Measurements from ENCODE around the gene CHEK2.
"Not testable (repeated sequence)": the region's sequence is repeated elsewhere in the genome, so short reads cannot be mapped to it uniquely, and the experiment has no call there.

Gene CHEK2

DNA sequence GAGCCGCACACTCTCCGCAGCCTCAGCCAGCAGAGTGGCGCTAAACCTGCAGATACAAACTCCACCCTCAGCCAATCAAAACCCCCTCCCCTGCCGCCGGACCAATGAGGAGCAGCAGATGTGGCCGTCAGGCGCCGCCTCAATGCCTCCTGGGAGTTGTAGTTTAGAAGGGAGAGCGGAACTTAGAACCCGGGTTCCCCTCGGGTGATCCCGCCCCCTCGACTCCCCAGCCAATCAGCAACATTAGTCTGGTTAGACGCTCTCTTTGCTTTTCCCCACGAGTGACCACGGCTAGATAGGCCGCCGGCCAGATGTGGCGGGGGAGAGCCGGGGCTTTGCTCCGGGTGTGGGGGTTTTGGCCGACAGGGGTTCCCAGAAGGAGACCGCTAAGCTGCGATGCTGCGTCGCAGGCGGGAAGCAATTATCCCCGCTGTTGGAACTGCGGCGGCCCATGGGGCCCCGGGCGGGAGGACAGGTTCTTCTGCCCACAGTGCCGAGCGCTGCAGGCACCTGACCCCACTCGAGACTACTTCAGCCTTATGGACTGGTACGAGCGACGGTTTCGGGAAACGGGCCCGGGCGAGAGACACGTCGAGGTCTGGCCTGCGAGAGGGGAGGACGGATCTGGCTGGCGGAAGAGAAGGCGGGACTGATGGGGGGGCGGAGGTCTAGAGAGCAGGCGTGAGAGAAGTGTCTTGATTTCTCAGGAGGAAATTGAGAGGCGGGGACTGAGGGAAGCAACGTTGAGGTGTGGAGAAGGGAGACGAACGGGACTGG is at the start of gene CHEK2, which contains the start of gene HSCB:
Gene CHEK2, minus strand, starts transcription at position 36 of the 777 bp plus-strand sequence. CDS start 7,099 bp downstream, outside the sequence.
Gene HSCB, plus strand, starts transcription at position 255 of the 777 bp plus-strand sequence. Its CDS starts 57 bp downstream, at position 312.
- peak; percentile 98 for DNase-seq

DNA sequence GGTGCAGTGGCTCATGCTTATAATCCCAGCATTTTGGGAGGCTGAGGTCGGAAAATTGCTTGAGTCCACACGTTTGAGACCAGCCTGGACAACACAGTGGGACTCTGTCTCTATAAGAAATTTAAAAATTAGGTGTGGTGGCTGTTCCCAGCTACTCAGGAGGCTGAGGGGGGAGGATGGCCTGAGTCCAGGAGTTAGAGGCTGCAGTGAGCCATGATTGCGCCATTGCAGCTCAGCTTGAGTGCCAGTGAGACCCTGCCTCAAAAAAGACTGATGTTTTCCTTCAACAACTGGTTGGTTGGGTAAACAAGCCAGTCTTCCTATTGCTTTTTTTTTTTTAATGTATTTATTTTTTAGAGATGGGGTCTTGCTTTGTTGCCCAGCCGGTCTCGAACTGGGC is 49.5 kb upstream of the CHEK2 start:
- no peak for DNase-seq

DNA sequence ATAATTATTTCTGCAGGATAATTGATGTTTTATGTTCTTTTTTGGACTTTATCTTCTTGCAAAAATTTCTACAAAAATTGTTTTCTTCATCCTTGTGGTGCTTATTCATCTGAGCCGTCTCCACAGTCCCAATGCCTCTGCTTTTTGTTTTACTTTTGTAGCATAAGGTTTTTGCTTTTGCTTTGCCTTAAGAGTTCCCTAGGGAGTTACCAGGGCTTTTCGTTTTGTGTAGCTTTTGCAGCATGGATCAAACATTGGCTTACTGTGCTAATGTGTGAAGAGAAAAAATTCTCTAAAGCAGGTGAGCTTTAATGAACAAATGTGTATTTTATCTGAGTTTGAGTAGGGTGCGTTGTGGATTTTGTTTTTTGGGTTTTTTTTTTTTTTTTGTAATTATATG is 47.0 kb upstream of the CHEK2 start:
- no peak for DNase-seq

DNA sequence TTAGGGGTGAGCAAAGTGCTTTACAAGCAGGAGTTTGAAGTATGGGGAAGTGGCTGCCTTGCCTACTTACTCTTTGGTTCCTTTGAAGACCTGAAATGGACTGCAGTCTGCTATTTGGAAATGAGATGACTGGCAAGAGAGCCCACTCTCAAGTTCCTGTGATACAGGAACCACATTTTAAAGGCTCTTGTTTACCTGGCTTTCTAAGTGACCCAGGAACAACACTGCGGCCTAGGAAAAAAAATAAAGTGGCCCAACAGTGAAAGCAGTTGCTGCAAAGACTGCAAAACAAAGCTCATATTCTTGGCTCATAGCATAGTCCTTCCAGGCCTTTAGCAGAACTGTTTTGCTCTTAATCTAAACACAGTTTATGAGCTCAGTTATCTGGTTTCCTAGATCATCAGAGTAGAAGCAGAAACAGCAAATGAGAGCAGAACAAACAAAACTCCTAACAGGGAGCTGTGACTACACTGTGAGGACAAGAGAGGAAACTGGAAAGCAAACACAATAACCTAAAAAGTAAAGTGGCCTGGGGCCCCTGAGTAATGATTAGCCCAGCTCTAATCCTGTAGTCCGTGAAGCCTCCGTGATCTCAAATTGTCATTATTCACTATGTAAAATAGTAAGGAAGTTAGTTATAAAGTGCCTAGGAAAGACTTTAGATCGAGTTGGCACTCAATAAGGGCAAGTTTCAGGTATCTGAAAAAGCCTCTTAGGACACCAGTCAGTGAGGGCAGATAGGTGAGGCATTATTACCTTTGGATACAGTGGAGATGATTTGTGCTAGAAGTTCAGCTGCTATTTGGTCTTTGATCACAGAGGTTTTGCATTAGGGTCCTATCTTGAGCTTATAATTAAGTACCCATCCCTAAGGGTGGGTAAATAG is 42.4 kb upstream of the CHEK2 start:
- no peak for DNase-seq

DNA sequence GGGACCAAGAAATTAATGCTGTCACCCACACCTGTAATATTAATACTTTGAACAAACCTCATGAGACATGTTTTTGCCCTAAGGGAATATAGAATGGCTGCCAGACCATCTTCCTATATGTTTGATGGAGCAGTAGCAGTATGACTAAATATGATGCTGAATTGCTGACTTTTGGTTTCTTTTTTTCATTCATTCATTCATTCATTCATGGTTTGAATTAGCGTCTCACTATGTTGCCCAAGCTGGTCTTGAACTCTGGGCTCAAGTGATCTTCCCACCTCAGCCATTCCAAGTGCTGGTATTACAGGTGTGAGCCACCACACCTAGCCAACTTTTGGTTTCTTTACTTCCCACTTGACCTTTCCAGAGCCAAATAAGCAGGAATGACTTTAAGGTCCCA is 38.7 kb upstream of the CHEK2 start:
- no peak for DNase-seq

DNA sequence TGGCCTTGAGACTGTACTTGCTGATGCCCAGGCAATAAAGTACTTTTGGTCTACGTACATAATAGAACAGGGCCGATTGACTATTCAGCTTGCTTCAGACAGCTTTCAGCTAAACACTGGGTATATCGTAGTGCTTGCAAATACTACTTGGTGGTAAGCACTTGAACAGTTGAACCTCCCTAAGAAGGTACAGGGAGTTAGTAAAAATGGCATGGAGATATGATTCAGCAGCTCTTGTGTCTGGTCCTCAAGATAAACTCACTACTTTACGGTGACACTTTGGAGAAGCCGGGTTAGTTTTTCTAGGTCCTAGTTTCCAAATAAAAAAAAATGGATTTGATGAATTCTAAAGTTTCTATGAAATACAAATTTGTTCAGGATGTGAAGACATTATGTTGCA is 38.2 kb upstream of the CHEK2 start:
- no peak for DNase-seq

DNA sequence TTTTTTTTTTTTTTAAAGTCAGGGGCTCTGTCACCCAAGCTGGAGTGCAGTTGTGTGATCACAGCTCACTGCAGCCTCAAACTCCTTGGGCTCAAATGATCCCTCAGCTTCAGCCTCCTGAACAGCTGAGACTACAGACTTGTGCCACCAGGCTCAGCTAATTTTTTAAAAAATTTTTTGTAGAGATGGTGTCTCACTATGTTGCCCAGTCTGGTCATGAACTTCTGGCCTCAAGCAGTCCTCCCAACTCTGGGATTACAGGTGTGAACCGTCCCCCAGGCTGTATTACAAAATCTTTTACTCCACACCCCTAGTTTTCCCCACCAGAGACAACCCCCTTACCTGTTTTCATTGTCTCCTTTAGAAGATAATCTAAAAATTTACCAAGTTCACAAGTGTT is 32.8 kb upstream of the CHEK2 start:
- no peak for DNase-seq

DNA sequence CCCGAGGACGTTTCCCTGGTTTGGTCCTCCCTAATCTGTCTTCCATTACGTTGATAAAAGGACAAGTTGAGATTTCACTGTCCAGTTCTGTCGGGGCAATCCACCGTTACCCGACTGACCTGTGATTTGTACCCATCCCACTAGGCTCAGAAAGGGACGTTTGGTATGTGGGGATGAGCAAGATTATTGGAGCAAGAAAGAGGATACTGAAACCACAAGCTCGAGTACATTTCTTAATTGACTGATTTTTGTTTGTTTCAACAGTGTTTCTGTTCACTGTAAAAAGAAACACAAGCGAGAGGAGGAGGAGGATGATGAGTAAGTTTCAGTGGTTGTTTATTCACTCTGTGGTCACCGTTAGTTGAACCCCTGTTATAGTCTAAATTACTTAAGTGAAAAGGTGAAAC is 31.8 kb upstream of the CHEK2 start:
- DNase-seq: no peak

DNA sequence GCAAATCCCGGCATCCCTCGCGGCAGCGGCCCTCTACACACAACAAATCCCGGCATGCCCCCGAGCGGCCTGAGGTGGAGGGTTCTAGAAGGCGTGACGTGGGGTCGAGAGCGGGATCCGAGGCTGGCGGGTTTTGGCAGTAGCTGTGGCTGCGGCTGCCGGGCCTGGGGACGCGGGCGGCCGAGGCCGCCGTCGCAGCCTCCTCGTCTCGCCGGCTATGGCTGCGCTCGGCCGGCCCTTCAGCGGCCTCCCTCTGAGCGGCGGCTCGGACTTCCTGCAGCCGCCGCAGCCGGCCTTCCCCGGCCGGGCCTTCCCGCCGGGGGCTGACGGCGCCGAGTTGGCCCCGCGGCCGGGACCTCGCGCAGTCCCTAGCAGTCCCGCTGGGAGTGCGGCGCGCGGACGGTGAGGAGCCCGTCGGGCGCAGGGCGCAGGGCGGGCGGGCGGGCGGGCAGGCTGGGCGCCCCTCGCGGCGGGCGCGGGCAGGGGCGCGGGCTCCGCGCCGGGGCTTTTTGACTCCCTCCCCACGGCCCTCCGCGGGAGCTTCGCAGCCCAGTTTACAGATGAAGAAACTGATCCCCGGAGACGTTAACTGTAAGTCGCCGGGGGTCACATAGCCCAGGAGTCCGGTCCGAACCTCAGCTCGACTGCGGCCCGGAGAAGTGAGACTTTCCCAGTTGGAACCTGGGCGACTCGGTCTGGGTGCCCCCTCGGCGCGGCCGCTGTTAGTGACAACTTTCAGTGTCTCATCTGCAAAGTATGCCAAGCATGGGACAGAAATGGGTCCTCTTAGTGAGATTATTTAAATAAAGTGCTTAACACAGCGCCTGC is 31.2 kb upstream of the CHEK2 start, which contains the start of gene CCDC117:
Gene CCDC117, plus strand, starts transcription at position 63 of the 828 bp plus-strand sequence. Its CDS starts 155 bp downstream, at position 218.
- peak; percentile 95 for DNase-seq

DNA sequence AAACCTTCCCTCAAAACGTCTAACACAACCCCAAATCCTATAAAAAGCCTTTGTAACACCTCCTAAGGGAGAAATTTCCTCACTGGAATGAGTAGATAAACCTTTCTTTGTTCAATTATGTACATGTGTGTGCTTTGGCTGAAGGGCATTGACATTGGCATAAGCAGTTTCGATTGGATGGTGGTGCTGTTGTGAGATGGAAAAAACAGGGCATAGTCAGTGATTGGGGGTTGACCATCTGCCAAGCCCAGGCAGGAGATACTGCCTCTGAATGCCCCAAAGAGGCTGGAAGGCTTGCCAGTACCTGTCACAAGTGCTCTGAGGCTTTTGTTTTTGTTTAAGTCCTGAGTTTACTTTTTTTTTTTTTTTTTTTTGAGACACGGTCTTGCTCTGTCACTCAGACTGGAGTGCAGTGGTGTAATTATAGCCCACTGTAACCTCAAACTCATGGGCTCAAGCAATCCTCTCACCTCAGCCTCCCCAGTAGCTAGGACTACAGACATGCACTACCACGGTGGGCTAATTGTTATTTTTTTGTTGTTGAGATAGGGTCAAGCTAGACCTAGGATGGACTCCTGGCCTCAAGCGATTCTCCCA is 29.7 kb upstream of the CHEK2 start:
- DNase-seq: no peak

DNA sequence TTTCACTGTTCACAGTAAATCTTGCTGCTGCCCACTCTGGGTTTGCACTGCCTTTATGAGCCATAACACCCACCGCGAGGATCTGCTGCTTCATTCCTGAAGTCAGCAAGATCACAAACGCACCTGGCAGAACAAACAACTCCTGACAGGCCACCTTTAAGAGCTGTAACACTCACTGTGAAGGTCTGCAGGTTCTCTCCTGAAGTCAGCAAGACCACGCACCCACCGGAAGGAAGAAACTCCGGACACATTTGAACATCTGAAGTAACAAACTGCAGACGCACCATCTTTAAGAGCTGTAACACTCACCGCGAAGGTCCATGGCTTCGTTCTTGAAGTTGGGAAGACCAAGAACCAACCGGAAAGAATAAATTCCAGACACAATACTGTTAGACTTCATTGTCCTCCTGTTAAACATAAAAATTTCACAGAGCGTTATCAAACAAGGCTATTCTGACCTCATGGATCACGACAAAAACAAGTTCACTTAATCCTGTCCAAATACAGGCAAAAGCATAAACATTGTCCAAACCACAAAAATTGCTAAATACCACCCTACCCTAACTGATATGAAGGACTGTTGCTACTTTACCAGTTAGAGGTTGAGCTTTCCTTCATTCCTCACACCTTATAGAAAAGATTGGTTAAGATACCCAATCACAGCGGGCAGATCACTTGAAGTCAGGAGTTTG is 27.9 kb upstream of the CHEK2 start:
- DNase-seq: no peak

DNA sequence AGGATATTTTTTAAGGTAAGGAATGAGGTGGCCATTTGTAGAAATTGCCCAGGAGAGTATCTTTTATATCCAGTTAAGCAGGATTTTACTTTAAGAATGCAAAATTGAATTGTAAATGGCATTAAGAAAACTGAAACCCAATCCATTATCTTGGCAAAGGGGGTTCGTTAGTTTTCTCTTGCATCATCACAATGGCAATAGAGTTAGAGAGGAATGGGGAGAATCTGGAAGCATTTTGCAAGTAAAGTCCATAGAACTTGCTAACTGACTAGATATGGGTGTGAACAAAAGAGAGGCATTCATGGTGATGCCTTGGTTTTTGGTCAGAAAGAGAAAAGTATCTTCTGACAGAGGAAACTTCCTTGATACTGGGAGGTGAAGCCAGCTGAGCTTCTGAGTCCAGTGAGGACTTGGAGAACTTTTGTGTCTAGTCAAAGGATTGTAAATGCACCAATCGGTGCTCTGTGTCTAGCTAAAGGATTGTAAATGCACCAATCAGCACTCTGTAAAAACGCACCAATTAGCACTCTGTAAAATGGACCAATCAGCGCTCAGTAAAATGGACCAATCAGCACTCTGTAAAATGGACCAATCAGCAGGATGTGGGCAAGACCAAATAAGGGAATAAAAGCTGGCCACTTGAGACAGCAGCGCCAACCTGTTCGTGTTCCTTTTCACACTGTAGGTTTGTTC is 27.2 kb upstream of the CHEK2 start:
- DNase-seq: no peak

DNA sequence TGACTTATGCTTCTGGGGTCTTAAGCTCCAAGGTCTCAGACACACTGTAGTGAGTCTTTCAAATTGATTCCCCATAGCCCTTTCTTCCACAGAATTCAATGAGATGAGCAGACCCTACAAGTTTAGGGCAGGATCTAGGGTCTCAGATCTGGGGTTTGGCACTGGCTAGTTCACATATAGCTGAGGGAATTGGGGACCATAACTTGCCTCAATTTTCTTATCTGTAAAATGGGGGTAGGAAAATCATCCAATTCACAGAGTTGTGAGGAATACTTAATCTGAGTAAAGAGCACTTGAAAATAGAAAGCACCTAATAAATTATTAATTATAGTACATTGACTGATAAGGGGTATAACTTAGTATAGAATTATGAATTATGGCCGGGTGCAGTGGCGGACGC is 25.0 kb upstream of the CHEK2 start:
- no peak for DNase-seq

DNA sequence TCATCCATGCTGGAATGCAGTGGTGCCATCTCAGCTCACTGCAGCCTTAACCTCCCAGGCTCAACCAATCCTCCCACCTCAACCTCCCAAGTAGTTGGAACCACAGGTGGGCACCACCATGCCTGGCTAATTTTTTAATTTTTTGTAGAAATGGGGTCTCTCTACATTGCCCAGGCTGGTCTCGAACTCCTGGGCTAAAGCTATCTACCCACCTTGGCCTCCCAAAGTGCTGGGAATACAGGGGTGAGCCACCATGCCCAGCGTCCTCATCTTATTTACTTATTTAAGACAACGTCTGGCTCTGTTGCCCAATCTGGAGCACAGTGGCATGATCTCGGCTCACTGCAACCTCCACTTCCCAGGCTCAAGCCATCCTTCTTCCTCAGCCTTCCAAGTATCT is 20.4 kb upstream of the CHEK2 start:
- DNase-seq: not testable (repeated sequence)

DNA sequence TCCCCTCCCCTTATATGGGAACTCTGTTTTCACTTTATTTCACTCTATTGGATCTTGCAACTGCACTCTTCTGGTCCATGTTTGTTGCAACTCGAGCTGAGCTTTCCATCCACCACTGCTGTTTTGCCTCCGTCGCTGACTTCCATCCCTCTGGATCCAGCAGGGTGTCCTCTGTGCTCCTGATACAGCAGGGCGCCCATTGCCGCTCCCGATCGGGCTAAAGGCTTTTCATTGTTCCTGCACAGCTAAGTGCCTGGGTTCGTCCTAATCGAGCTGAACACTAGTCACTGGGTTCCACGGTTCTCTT is 19.8 kb upstream of the CHEK2 start:
- no peak for DNase-seq

DNA sequence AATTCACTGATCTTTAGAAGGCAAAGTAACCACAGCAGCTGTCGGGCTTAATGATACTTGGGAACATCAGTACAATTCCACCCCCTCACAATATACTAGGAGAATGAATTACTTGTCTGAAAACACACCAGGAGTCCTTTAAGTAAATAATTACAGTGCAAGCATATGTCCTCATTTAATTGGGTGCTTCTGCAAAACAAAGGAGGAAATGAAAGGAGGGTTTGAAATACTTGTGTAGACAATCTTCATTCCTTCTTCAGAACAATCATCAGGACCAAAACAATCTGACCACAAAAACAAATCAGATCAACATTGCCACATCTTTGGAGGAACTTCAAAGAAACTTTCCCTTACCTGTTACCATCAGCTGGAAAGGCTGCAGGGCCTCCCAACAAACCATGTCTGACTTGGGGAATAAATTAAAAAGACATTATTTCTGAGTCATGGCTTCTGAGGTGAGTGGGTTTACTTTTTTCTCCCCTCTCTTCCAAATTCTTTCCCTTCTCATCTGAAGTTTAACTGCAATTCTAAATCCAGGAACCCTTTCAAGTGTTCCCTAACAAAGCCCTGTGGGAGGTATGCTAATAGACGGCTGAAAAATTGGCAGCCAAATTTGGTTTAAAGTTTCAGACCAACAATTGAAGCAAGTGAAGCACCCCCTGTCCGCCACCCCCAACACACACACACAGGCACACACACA is 18.4 kb upstream of the CHEK2 start:
- no peak for DNase-seq

DNA sequence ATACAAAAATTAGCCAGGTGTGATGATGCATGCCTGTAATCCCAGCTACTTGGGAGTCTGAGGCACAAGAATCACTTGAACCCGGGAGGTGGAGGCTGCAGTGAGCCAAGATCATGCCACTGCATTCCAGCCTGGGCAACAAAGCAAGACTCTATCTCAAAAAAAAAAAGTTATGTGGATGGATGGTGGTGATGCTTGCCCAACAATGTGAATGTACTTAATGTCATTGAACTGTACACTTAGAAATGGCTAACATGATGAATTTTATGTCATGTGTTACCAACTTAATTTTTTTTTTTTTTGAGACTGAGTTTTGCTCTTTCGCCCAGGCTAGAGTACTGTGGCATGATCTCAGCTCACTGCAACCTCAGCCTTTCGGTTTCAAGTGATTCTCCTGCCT is 12.9 kb upstream of the CHEK2 start:
- DNase-seq: not testable (repeated sequence)

DNA sequence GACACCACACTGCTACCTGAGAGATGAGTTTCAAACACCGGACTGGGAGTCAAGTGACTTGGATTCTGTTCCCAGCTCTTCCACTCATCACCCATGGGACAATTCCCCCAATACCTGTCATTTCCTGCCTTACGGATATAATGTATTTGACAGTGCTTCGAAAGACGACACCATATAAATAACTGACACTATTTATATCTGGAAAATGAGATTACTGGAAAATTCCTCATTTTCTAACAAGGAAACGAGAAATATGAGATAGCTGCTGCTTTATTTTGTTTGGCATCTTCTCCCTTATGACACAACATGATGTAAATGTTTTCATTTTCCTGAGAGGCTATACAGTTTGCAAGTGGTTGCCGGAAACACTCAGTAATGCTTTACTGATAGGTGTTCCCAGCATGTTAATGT is 8.9 kb upstream of the CHEK2 start:
- no peak for DNase-seq

DNA sequence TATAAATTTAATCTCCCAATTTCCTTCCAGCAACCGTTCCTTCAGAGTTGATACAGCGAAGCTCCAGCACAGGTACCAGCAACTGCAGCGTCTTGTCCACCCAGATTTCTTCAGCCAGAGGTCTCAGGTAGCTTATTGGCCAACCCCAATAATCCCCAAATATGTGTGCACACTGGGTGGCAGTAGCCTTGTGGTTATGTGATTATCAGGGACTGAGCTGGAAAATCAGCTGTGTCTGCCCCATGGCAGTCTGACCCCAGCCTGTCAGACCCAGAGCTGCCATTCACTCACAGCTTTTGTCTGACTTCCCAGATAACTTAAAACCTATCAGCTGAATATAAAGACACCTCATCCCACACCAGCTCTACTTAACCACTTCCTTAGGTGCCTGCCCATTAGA is 2.2 kb upstream of the CHEK2 start:
- no peak for DNase-seq

DNA sequence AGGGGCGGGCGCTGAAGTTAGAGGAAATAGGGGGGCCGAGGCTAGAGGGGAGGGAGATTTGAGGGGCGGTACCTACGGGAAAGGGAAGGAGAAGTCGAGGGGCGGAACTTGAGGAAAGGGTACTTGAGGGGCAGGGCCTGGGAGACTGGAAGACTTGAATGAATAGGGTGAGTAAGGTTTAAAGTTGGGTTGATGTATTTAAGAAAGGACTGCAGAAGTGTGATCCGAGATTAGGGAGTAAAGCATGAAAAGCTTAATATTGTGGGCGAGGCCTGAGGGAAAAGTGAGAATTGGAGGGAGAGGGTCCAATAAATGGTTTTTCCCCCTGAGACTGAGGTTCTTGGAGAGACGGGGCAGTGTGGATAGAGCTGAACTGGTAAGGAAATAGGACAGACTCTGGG is 942 bp upstream of the CHEK2 start:
- no peak for DNase-seq

Data from CD4-positive, alpha-beta T cell treated with Interleukin-12 subunit alpha and Interleukin-12 subunit beta, for 1 hour (primary cell).